NCI-H1694 treated with DMSO at 0.1 percent for 48 hours (cell line): ENCODE data around the gene C2CD5.
A peak's percentile ranks its signal among the peaks of the same experiment; 100 is the strongest.
"Not testable (repeated sequence)": the region's sequence is repeated elsewhere in the genome, so short reads cannot be mapped to it uniquely, and the experiment has no call there.

ENCODE experiments used
- DNase-seq: peaks from one replicate; lab custom pipeline; 2025; lab: John Stamatoyannopoulos, UW

Gene C2CD5

GRCh38 chr12:22535478-22535877 lies 8.9 kb downstream of the C2CD5 start:
- no peak for DNase-seq

- DNase-seq = no peak
Observed at GRCh38 chr12:22535038-22535437, 9.3 kb downstream of the C2CD5 start.

- no peak for DNase-seq
Observed at GRCh38 chr12:22533155-22533554, 11.2 kb downstream of the C2CD5 start.

DNA sequence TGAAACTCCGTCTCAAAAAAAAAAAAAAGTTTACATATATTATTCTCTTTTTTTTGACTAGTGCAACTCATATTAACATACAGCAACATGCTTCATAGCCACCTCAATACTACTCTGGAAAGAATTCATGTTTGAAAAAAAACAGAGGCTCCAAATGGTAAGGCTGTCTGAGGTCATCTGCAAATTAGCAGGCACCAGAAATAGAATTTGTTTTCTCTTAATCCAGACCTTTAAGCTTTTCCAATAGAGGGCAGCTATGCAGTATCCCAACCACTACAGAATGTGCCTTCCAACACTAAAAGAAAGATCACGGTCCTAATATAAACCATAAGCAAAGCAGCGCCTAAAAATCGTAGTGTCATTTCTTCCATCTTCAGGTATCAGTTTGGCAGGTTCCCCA lies 12.0 kb downstream of the C2CD5 start:
- DNase-seq = no peak

GRCh38 chr12:22531205-22531604 lies 13.1 kb downstream of the C2CD5 start:
- no peak for DNase-seq

- DNase-seq = peak; percentile 44
Observed at GRCh38 chr12:22529281-22530060, 14.9 kb downstream of the C2CD5 start.

DNA sequence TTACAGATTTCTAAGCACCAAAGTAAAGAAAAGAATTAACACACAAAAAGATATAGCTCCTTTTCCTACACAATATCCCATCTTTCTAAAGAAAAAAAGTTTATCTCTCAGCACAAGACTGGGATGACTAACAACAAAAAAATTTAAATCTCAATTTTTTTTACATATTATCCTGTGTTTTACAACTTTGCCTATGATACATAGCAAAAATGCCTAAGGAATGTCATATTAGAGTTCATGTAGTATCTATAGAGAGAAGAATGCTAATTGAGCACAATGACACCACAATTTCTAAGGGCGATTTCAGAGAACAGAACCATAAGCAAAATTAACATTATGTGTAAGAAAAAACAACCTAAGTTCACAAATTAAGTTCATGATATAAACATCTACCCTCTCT lies 16.3 kb downstream of the C2CD5 start:
- DNase-seq = no peak

- DNase-seq = no peak
Observed at GRCh38 chr12:22526836-22527235, 17.5 kb downstream of the C2CD5 start.

DNA sequence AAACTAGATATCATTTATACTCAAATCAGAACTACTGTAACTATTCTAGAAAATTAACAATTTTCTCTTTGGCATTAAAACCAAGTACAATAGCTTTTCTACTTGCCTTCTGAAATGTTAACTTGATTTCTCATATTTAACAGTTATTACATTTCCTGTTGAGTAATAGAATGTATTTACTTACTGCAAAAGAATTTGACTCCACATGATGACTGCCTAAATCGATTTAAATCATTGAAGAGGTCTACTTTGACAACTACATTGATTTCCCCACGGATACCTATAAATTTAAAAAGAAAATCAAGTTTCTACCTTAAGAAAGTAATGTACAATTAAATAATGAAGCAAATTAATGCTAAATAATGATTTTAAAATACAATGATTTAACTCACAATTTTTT lies 18.9 kb downstream of the C2CD5 start:
- DNase-seq = no peak

GRCh38 chr12:22518998-22519397 lies 25.3 kb downstream of the C2CD5 start:
- no peak for DNase-seq

- peak; percentile 93 for DNase-seq
Observed at GRCh38 chr12:22518060-22518719, 26.2 kb downstream of the C2CD5 start.

DNA sequence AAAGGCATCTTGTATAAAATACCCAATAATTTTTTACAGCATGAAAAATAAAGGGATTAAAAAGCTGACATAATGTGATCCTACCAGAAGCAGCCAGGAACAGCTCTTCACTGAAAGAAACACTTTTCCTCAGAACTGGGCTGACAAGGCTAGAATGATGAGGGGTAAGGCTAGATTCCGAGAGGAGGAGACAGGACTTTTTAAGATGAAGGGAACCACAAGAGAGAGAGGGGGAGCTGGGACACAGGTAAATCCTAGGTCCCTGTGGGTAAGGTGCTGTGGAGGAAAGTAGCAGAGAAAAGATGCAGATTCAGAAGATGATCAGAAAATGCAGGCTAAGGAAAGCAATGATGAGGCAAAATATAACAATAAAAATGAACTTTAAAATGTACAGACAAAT lies 29.5 kb downstream of the C2CD5 start:
- DNase-seq = no peak

DNA sequence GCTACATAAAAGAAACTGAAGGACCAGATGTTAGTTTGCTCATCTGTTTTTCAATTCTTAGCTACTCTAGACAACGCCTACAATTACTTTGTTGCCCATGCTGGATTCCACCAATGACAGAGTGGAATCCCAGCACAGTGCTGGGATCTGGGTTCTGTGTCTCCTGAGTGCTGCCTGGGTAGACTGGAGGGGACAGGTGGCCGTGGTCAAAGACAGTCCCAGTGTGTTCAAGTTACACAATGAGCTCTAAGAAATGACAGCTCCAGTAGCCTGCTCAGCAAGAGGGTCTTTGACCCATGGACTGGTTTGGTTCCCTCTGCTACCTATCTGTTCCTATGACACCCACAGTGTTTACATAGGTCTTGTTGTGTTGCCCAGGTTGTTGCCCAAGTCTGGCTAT lies 38.5 kb downstream of the C2CD5 start:
- no peak for DNase-seq

DNA sequence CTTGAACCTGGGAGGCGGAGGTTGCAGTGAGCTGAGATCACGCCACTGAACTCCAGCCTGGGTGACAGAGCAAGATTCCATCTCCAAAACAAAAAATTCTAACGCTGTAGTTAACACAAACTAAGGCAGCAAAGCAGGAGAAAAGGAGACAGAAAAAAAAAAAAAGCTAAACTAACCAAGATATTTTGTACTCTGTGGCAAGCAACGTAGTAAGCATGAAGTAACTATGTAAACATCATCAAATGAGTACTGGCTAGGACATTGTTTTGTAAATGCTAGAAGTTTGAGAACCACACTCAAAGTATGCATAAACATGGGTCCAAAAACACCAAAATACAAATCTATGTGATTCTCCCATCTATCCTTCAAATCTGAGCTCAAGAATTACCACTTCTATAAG lies 44.2 kb downstream of the C2CD5 start:
- DNase-seq = no peak

- no peak for DNase-seq
Observed at GRCh38 chr12:22499445-22499844, 44.9 kb downstream of the C2CD5 start.

DNA sequence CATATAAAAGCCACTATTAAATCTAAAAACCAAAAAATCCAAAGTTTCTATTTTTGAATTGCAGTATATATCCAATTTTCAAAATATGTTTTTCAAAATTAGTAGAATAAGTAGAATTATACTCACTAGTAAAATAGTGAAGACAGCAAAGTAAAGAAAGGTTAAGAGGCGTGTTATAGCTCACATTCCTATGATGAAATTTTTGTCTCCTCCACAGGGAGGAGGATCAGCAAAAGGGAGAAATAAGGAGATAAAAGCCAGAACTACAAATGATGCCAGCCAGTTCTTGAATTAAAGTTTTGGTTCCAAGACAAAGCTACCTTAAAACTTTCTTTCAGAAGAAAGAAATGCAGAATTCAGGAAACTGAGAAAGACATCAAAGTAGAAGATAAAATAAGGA lies 50.0 kb downstream of the C2CD5 start:
- DNase-seq = no peak

DNA sequence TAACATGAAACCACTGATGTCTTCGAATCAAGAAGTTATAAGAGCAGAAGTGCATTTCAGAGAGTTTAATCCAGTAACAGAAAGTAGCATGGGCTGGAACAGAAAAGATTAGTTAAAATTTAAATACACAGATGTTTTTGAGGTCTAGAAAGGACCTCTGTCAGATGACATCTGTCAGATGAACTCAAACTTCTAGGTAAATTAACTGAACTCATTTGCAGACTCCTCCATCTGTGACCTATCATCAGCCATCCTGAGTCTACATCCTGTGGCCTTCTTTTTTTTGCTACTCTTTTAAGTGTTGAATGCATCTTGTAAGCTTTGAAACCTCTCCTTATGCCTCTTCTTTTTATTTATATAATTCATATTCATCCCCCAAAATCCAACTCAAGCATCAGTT lies 53.3 kb downstream of the C2CD5 start:
- DNase-seq = no peak

DNA sequence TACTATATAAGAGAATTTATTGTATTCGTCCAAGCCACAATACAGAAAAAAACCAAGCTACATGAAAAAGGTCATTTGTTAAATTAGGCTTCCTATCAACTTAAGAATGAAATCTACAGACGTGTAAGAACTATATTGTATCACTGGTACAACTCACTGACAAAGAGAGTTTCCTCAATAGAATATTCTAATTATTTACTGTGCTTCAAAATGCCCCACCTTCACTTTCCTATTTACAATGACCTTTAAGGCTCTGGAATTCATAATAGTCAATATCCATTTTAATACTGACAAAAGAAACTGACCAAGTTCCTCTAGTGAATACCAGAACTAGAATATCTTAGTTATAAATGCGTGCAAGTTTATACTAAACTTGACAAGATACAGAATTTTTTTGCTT lies 55.9 kb downstream of the C2CD5 start:
- DNase-seq = no peak

DNA sequence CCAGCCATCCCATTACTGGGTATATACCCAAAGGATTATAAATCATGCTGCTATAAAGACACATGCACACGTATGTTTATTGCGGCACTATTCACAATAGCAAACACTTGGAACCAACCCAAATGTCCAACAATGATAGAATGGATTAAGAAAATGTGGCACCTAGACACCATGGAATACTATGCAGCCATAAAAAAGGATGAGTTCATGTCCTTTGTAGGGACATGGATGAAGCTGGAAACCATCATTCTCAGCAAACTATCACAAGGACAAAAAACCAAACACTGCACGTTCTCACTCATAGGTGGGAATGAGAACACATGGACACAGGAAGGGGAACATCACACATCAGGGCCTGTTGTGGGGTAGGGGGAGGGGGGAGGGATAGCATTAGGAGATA lies 56.7 kb downstream of the C2CD5 start:
- not testable (repeated sequence) for DNase-seq

DNA sequence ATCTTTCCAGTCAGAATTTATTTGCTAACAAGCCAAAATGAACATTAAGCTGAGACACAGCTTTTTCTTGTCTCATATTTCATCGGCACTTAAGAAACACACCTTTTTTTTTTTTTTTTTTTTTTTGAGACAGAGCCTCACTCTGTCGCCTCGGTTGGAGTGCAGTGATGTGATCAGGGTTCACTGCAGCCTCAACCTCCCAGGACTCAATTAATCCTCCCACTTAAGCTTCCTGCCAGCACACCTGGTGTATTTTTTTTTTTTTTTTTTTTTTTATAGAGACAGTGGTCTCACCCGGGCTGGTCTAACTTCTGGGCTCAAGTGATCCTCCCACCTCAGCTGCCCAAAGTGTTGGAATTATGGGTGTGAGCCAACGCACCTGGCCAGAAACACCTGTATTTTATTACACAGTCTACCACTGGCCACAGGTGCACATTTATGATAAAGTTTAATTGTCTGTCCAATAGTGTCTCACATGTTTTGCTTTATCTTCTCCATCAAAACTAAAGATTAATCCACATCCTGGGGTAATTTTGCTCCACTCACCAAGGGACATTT lies 62.7 kb downstream of the C2CD5 start:
- no peak for DNase-seq

- not testable (repeated sequence) for DNase-seq
Observed at GRCh38 chr12:22480814-22481213, 63.5 kb downstream of the C2CD5 start.

GRCh38 chr12:22480016-22480415 lies 64.3 kb downstream of the C2CD5 start:
- no peak for DNase-seq

- DNase-seq = no peak
Observed at GRCh38 chr12:22477894-22478287, 66.5 kb downstream of the C2CD5 start.
